OCI-LY7 (cell line): ENCODE data around the gene ARFIP1.

ENCODE experiments used
- CTCF ChIP-seq: fragments of 200-600 bp; sonication (generic); conservative IDR thresholded peaks from 2 replicates; pipeline ENCODE4 v1.5.1; 2014; ENCODE audit warnings: mild to moderate bottlenecking, antibody characterized with exemption, low read length, moderate library complexity, mixed read lengths
- EZH2phosphoT487 ChIP-seq: fragments of 200-600 bp; sonication (generic); IDR thresholded peaks from 2 replicates; pipeline ENCODE4 v1.6.1; 2018; ENCODE audit warnings: low read depth, borderline replicate concordance, mild to moderate bottlenecking, mixed run types, antibody characterized with exemption, low read length, moderate library complexity, mixed read lengths

- TF ChIP-seq CTCF (peak; percentile 73), EZH2phosphoT487 (no peak)
These were observed at the start of gene ARFIP1, which contains the start of gene TIGD4 for GRCh38 chr4:152779513-152780266.
